ENCODE measurements around the gene THAP3.

THAP3 gene

GRCh38 chr1:6580593-6581409 lies 43.9 kb upstream of the THAP3 start:
- no peak for DNase-seq (ENCODE audit: extremely low read depth, low read depth)
- peak; percentile 22 for TF ChIP-seq CTCF (IDR thresholded peaks at IDR 0.05; ENCODE audit: low read depth, low read length, missing control alignments)
- H3K4me3 ChIP-seq (replicated peaks; ENCODE audit: low read depth, low read length) = peak overlapping the region; percentile 70

DNA sequence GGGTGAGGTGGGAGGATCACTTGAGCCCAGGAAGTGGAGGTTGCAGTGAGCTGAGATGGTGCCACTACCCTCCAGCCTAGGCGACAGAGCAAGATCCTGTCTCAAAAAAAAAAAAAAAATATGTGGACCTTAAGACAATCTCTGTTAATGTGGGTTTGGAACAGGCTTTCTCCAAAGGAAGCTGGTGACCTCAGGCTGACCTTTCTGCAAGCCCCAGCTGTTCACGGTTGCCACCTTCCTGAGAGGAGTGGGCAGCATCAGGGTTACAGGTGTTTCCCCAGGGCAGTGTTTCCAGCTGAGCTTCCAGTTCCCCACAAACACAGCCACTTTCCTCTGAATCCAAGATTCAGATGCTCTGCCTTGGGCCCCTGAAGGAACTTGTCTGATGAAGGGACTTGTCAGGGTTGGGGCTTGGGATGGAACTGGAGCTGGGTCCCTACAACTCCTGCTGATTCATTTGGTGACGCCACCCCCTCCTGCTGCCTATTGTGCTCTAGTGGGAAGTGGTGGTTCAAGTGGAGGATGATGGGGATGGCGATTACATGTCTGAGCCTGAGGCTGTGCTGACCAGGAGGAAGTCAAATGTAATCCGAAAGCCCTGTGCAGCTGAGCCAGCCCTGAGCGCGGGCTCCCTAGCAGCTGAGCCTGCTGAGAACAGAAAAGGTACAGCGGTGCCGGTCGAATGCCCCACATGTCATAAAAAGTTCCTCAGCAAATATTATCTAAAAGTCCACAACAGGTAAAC lies 42.9 kb upstream of the THAP3 start:
- no peak for TF ChIP-seq CTCF (IDR thresholded peaks at IDR 0.05; ENCODE audit: low read depth, low read length, missing control alignments)
- no peak for DNase-seq (ENCODE audit: extremely low read depth, low read depth)
- H3K4me3 ChIP-seq (replicated peaks; ENCODE audit: low read depth, low read length) = peak overlapping the region; percentile 70; the same call in 1 of the 2 replicates

DNA sequence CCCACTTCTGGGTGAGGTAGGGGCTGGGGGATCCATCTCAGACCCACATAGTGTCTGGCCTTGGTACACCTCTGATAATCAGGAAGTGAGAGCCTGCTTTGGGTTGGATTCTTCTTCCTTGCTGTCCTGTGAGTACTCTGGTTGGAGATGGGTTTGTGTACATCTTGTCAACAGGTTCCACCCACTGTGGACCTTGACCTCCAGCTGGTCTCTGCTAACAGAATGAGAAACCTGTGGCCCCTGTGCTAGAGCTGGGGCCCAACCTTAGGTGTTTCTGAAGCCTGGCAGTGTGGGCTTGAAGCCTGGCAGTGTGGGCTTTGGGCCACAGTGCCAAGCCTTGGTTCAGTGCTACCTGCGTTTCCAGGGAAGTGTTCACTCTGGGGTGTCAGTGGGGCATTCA lies 42.3 kb upstream of the THAP3 start:
- no peak for DNase-seq (ENCODE audit: extremely low read depth, low read depth)
- H3K4me3 ChIP-seq (replicated peaks; ENCODE audit: low read depth, low read length) = no peak overlapping the region; the same call in 1 of the 2 replicates
- no peak for TF ChIP-seq CTCF (IDR thresholded peaks at IDR 0.05; ENCODE audit: low read depth, low read length, missing control alignments)

- peak; percentile 12 for TF ChIP-seq CTCF (IDR thresholded peaks at IDR 0.05; ENCODE audit: low read depth, low read length, missing control alignments)
- DNase-seq (ENCODE audit: extremely low read depth, low read depth) = no peak
- H3K4me3 ChIP-seq (replicated peaks; ENCODE audit: low read depth, low read length) = no peak overlapping the region
Observed at GRCh38 chr1:6584126-6585080, 40.3 kb upstream of the THAP3 start.

DNA sequence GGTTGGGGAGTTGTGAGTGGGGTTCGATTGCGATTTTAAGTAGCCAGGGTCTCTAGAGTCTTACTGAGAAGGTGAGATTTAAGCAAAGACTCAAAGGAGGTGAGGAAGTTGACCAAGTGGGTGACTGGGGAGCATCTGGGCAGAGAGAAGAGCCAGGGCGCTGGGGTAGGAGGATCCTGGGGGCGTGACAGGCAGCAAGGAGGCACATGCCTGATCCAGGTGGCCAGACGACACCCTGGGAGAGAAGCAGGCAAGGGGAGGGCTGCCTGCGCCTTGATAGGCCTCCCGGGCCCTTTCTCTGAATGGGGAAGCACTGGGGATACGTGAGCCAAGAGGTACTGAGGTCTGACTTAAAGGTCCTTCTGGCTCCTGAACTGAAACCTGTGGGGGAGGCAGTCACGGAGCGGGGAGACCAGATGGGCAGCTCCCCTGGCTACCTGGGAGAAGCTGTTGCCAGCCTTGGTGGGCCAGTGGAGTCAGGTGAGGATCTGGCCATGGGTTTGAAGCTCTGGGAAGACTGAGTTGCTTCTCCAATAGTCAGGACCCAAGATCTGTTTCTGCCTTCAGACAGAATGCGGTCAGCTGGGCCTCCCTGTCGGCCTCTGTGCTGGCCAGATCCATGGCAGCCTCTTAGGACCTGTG lies 39.5 kb upstream of the THAP3 start:
- no peak for TF ChIP-seq CTCF (IDR thresholded peaks at IDR 0.05; ENCODE audit: low read depth, low read length, missing control alignments)
- H3K4me3 ChIP-seq (replicated peaks; ENCODE audit: low read depth, low read length) = no peak overlapping the region
- DNase-seq (ENCODE audit: extremely low read depth, low read depth) = no peak

GRCh38 chr1:6585841-6586240 lies 38.8 kb upstream of the THAP3 start:
- TF ChIP-seq CTCF (IDR thresholded peaks at IDR 0.05; ENCODE audit: low read depth, low read length, missing control alignments) = no peak
- no peak overlapping the region for H3K4me3 ChIP-seq (replicated peaks; ENCODE audit: low read depth, low read length)
- no peak for DNase-seq (ENCODE audit: extremely low read depth, low read depth)

Measured in HFF-Myc (cell line).